Activated CD4-positive, alpha-beta T cell treated with anti-CD3 and anti-CD28 coated beads, Interleukin-2, amount 10 ng/mL, durations not matched to agents 24 days and 14 days (primary cell): ENCODE results near the gene LIMS1. TPM values are rescaled to one million over a fixed set of nuclear protein-coding genes. Genes with fewer than 3 reads are reported as not detected.

ENCODE experiments used
- DNase-seq: peaks from one replicate; pipeline ENCODE4 v3.0.0; 2022
- H3K27ac Mint-ChIP-seq: one replicate; pipeline ENCODE4 v1.8.0; 2022; ENCODE audit warnings: mild to moderate bottlenecking, mixed read lengths
- H3K27me3 Mint-ChIP-seq: one replicate; pipeline ENCODE4 v1.8.0; 2022; ENCODE audit warnings: mixed read lengths
- H3K36me3 Mint-ChIP-seq: one replicate; pipeline ENCODE4 v1.8.0; 2022; ENCODE audit warnings: low read depth, mild to moderate bottlenecking, mixed read lengths
- H3K4me1 Mint-ChIP-seq: one replicate; pipeline ENCODE4 v1.8.0; 2021; ENCODE audit warnings: mixed read lengths
- H3K4me3 Mint-ChIP-seq: one replicate; pipeline ENCODE4 v1.8.0; 2022; ENCODE audit warnings: mild to moderate bottlenecking, moderate library complexity, mixed read lengths
- H3K9me3 Mint-ChIP-seq: one replicate; pipeline ENCODE4 v1.8.0; 2021; ENCODE audit warnings: mixed read lengths
- intact Hi-C: fragments of 100-400 bp; cut with micrococcal nuclease; formaldehyde crosslinking; loops from one replicate; pipeline ENCODE4 v1.15.1; 2023
- total RNA-seq: library from RNA; stranded (reverse); gene quantifications from 2 replicates; pipeline ENCODE4 v1.2.3, GENCODE V29; 2022

Gene LIMS1
- total RNA-seq, 1 donor from 2014 or later, result 63.1 TPM

DNA sequence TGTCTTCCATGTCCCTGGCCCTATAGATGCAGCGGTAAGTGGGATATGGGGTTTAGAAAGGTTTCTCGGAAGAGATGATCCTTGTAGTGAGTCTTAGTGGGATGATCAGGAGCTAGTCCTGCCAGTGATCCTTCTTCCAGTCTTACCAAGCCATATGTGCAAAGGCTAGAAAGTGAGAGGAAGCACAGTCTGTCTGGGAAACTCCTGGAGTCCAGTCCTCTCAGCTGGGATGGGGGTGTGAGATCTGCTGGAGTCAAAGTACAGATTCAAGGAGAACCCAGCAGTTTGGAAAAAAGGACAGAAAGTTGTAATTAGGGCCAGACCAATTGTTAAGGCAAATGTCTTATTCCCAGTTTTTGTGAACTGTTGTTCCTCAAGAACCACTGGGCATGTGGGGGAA is 83.3 kb downstream of the LIMS1 start:
- Mint-ChIP-seq H3K9me3 (no peaks in the 10 kb centered on the region), H3K4me3 (peak overlapping the region; percentile 33), H3K27me3 (no peaks in the 10 kb centered on the region), H3K36me3 (peaks cover 5% of the 10 kb centered on the region), H3K27ac (peak overlapping the region; percentile 97), H3K4me1 (peaks cover 80% of the 10 kb centered on the region)
- DNase-seq, result no peak
- intact Hi-C loops, result loop anchor here (5.0 kb wide), 1 partner anchor 170 kb away; the partner anchor contains the start of gene CCDC138

DNA sequence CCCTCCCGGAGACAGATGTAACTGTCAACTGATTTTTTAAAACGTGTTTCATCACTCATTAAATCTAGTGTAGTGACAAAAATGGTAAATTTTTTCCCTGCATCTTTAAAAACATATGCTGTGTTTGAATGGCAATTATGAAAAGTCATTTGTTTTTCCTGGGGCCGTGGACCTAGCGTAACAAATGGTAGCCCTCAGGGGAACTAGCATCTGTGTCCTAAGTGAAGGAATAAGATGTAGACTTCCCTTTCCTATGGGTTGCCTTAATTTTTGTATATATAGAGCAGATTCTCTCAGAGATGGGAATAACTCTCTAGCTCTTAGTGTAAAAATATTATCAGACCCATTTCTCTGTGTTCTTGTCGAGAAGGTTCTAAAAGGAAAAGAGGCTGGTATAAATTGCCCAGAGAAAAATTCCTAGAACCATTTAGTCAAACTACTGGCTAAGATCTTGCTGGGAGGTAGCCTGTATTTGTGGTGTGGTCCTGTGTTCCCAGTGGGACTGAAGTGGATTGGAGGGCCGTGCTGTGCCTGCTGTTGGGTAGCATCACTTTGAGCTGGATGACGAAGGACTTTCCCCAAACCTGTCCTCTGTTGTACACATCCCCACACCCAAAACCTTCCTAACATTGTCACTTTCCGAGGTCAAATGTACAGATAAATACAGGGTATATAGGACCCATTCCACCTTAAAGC is 85.8 kb downstream of the LIMS1 start:
- Mint-ChIP-seq H3K4me3 (peak overlapping the region; percentile 88), H3K27me3 (no peaks in the 10 kb centered on the region), H3K9me3 (no peaks in the 10 kb centered on the region), H3K36me3 (peaks cover 3% of the 10 kb centered on the region), H3K27ac (peak overlapping the region; percentile 97), H3K4me1 (peaks cover 72% of the 10 kb centered on the region)
- DNase-seq, result no peak
- intact Hi-C loops, result loop anchor here (5.0 to 10.0 kb wide), 2 partner anchors 167 to 595 kb away; partner anchors contain the start of gene CCDC138

DNA sequence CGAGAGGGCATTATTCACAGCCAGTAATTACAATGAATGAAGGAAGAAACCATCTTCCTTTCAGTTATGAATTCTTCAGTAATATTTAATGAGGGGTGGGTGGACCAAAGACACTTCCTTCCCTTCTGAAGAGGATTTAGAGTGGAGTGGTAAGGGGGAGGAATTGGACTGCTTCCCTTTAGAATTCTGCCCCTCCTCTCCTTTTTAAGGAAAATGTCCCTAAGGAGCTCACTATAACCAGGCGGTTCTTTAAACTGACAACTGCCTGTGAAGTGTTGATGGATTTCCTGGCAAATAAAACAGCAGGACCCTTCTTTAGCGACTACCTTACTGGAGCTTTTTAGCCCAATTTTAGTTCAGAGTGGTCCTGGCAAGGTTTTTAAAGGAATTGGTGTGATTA is 86.4 kb downstream of the LIMS1 start:
- Mint-ChIP-seq H3K27me3 (no peaks in the 10 kb centered on the region), H3K4me3 (peak overlapping the region; percentile 88), H3K36me3 (peaks cover 5% of the 10 kb centered on the region), H3K27ac (peak overlapping the region; percentile 97), H3K4me1 (peaks cover 73% of the 10 kb centered on the region), H3K9me3 (no peaks in the 10 kb centered on the region)
- intact Hi-C loops, result loop anchor here (1.0 to 10.0 kb wide), 3 partner anchors 8 to 594 kb away; no protein-coding TSS in a partner anchor
- DNase-seq, result no peak

DNA sequence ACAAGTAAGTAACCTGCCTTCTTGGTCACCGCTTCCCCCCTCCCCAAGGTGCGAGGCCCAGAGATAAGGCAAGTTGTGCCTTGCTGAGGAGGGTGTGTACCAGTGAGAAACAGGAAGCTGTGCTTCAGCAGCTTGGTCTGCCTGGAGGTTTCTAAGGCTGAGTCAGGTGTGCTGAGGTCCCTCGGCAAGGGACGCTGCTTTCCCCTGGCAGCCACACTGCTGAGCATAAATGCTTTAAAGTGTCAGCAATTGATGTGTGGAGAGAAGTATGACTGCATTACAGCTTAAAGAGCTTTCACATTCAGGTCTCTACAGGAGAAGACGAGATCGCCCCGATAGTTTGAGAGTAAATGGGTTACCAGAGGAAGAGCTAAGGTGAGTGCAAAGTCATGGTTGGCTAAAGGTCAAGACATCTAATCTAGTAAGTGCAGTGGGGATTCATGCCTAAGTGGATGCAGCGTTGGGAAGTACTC is 86.9 kb downstream of the LIMS1 start:
- H3K36me3 Mint-ChIP-seq, result peaks cover 5% of the 10 kb centered on the region
- peak overlapping the region; percentile 97 for H3K27ac Mint-ChIP-seq
- intact Hi-C loops, result loop anchor here (1.0 to 10.0 kb wide), 3 partner anchors 8 to 594 kb away; no protein-coding TSS in a partner anchor
- H3K4me1 Mint-ChIP-seq, result peaks cover 68% of the 10 kb centered on the region
- no peaks in the 10 kb centered on the region for H3K27me3 Mint-ChIP-seq
- H3K9me3 Mint-ChIP-seq, result no peaks in the 10 kb centered on the region
- peak overlapping the region; percentile 88 for H3K4me3 Mint-ChIP-seq
- DNase-seq, result peak; percentile 93

DNA sequence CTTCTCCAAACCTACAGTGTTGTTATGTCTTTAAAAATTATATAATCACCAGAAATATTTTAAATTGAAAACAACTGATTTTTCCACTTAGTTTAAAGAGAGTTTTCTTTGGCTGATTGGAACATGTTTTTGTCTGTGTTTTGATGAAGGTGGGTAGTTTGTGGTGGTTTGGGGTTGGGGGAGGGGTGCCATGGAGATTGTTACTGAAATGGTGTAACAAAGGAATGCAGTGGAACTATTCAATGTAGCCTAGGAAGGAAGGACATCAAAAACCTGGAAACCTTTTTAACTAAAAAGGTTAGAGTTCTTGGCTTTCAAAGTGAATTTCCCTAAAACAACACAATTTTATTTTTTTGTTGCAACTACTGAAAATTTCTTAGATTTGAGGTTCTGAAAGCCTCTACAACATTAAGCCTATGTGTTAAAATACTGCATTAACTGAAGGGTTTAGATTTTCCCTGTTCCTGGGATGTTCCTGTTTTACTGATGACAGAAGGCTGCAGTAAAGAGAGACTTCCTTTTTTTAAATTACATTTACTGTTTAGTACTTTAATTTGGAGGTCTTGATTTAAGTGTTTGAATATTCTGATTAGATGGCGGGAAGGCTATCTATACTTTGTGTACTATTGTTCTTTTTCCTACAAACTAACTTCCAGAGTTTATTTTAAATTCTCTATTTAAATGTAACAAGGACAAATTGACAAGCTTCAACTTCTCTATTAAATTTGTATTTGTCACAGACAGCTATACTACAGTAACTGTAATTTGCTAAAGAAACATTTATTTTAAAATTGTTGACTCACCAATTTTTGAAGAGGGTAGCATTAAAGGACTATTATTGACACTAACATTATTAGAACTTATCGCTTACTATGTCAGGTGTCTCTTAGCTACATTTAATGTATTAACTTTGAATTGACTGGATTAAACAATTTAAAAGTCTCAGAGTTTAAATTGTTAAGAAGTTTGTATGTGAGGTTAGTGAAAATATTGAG is 87.7 kb downstream of the LIMS1 start:
- Mint-ChIP-seq H3K4me1 (peaks cover 65% of the 10 kb centered on the region), H3K27me3 (no peaks in the 10 kb centered on the region), H3K27ac (peak overlapping the region; percentile 97), H3K4me3 (peak overlapping the region; percentile 88), H3K36me3 (peaks cover 5% of the 10 kb centered on the region), H3K9me3 (no peaks in the 10 kb centered on the region)
- DNase-seq, result peak; percentile 75
- intact Hi-C loops, result loop anchor here (1.0 to 10.0 kb wide), 3 partner anchors 7 to 593 kb away; no protein-coding TSS in a partner anchor

DNA sequence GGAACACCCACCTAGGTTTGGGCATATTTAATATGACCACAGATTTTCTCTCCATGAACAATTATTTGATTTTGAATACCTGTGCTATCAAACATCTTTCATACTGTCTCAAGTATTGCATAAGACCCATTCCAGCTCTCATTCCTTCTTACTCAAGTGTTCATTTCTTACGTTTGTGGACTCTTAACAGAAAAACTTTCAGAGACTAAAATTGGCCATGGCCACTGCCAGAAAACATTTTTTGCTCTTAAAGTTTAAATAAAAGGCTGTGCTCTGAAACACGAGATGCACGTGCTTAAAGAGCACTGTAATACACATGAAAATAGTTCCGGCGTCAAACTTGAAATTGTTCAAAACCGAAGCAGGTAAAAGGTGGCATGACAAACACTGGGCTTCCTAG is 89.3 kb downstream of the LIMS1 start:
- intact Hi-C loops, result loop anchor here (10.0 kb wide), 1 partner anchor 591 kb away; no protein-coding TSS in a partner anchor

DNA sequence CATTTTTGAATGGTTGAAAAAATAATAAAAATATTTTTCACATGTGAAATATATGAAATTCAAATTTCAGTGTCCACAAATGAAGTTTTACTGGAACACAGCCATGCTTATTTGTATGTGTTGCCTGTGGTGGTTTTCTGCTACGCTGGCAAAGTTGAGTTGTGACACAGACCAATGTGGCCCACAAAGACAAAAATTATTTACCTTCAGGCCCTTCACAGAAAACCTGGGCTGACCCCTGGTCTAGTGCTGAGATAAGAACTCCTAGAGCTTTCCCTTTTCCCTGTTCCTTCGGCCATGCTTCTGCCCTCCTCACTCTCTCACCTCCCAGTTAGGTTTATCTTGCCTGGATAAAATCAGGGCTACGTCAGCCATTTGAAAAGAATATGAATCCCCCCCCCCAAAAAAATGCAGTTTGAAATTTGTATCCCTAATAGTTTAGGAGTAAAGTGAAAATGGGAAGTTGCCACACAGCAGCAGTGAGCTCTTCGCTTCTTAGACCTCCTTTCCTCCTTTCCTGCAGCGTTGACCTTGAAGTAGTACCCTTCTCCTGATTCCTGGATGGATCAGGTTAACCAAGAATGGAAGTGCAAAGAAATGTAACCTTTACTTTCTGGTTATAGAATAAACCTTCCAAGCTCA is 91.0 kb downstream of the LIMS1 start:
- no peak overlapping the region for H3K27ac Mint-ChIP-seq
- H3K27me3 Mint-ChIP-seq, result no peaks in the 10 kb centered on the region
- intact Hi-C loops, result loop anchor here (10.0 kb wide), 1 partner anchor 589 kb away; no protein-coding TSS in a partner anchor
- no peak for DNase-seq
- peak overlapping the region; percentile 26 for H3K4me3 Mint-ChIP-seq
- peaks cover 16% of the 10 kb centered on the region for H3K36me3 Mint-ChIP-seq
- peaks cover 58% of the 10 kb centered on the region for H3K4me1 Mint-ChIP-seq
- no peaks in the 10 kb centered on the region for H3K9me3 Mint-ChIP-seq

More for the DNA sequence above, 89.3 kb downstream of the LIMS1 start:
- no peaks in the 10 kb centered on the region for H3K9me3 Mint-ChIP-seq
- peaks cover 59% of the 10 kb centered on the region for H3K4me1 Mint-ChIP-seq
- H3K27me3 Mint-ChIP-seq, result no peaks in the 10 kb centered on the region
- DNase-seq, result no peak
- H3K36me3 Mint-ChIP-seq, result peaks cover 10% of the 10 kb centered on the region
- peak overlapping the region; percentile 72 for H3K4me3 Mint-ChIP-seq
- peak overlapping the region; percentile 63 for H3K27ac Mint-ChIP-seq

DNA sequence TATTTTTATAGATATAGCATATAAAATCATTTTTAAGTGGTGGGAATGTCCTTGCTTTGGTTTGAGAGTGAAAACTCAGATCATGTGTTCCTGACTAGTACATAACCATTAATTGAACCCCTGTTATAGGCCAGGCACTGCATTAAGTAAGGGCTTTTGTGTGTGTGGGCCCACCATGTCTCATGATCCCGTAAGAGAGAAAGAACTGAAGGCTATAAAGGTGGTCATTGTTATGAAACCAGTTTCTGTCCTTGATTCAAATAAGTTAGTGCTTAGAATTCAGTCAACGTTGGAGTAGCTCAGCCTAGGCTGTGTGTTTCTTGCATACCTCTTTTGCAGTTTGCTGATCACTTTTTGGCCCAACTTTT is 91.5 kb downstream of the LIMS1 start:
- no peak overlapping the region for H3K4me3 Mint-ChIP-seq

DNA sequence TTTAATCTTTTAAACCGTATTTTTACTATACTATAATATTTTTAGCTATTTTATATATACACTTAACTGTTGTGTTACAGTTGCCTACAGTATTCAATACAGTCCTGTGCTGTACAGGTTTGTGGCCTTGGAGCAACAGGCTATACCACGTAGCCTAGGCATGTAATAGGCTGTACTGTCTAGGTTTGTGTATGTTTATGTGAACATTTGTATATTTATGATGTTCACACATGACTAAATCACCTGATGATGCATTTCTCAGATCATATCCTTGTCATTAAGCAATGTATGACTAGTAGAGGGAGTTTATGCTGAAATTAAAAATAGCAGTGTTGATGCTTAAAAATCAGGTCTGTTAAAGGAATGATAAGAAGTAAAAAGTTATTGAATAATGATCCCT is 92.7 kb downstream of the LIMS1 start:
- intact Hi-C loops, result loop anchor here (10.0 kb wide), 1 partner anchor 588 kb away; no protein-coding TSS in a partner anchor
- H3K27me3 Mint-ChIP-seq, result no peaks in the 10 kb centered on the region
- H3K36me3 Mint-ChIP-seq, result peaks cover 23% of the 10 kb centered on the region
- H3K9me3 Mint-ChIP-seq, result peaks cover 3% of the 10 kb centered on the region
- H3K27ac Mint-ChIP-seq, result no peak overlapping the region
- no peak overlapping the region for H3K4me3 Mint-ChIP-seq
- peaks cover 60% of the 10 kb centered on the region for H3K4me1 Mint-ChIP-seq
- DNase-seq, result no peak

More for the DNA sequence above, 91.5 kb downstream of the LIMS1 start:
- H3K36me3 Mint-ChIP-seq, result peaks cover 18% of the 10 kb centered on the region
- no peak for DNase-seq
- no peaks in the 10 kb centered on the region for H3K27me3 Mint-ChIP-seq
- no peak overlapping the region for H3K27ac Mint-ChIP-seq
- intact Hi-C loops, result loop anchor here (10.0 kb wide), 1 partner anchor 589 kb away; no protein-coding TSS in a partner anchor
- H3K4me1 Mint-ChIP-seq, result peaks cover 59% of the 10 kb centered on the region
- no peaks in the 10 kb centered on the region for H3K9me3 Mint-ChIP-seq

DNA sequence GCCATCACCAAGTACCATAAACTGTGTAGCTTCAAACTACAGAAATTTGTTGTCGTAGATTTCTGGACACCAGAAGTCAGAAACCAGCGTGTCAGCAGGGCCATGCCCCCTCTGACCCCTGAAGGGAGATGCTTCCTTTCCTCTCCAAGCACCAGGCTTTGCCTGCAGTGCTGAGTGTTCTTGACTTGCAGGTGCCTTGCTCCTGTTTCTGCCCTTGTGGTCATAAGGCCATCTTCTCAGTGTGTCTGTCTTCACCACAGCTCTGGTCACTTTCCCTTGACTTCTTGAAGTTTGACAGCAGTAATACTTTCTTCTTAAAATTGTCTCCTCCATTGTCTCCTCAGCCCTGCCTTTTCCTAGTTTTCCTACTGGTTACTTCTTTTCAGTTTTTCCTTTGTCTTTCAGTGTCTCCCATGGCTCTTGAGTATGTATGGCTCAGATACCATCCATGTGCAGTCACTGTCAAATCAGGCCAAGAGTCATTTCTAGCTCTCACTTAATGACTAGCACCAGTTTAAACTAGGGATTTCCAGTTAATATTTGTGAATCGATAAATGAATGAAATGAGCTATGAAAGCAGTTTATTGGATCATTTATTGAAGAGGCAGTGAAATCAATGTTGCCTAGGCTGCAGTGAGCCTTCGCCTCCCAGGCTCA is 93.8 kb downstream of the LIMS1 start:
- Mint-ChIP-seq H3K36me3 (peaks cover 27% of the 10 kb centered on the region), H3K27ac (peak overlapping the region; percentile 73), H3K9me3 (peaks cover 3% of the 10 kb centered on the region), H3K4me3 (peak overlapping the region; percentile 22), H3K4me1 (peaks cover 65% of the 10 kb centered on the region), H3K27me3 (no peaks in the 10 kb centered on the region)
- intact Hi-C loops, result loop anchor here (10.0 kb wide), 1 partner anchor 587 kb away; no protein-coding TSS in a partner anchor
- DNase-seq, result no peak

DNA sequence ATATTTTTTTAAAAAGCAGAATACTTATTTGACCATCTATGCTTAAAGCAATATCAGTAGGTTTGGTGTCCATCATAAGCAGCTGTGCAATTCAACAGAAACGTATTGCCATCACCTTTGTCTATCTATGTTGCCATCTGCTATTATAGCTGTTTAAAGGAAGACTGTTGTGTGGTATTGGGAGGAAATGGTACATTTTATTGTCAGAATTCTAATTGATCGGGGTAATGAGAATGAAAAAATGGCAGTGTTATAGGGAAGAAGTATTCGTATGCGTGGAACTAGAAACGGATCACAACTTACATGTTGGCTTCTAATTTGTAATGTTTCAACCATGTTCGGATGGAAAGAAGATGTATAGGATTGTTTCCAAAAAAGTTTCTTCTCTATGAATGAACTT is 94.7 kb downstream of the LIMS1 start:
- Mint-ChIP-seq H3K36me3 (peaks cover 27% of the 10 kb centered on the region), H3K4me1 (peaks cover 61% of the 10 kb centered on the region), H3K27me3 (no peaks in the 10 kb centered on the region), H3K9me3 (peaks cover 3% of the 10 kb centered on the region), H3K4me3 (peak overlapping the region; percentile 55), H3K27ac (peak overlapping the region; percentile 84)
- no peak for DNase-seq
- intact Hi-C loops, result loop anchor here (1.0 to 10.0 kb wide), 2 partner anchors 8 to 586 kb away; no protein-coding TSS in a partner anchor

DNA sequence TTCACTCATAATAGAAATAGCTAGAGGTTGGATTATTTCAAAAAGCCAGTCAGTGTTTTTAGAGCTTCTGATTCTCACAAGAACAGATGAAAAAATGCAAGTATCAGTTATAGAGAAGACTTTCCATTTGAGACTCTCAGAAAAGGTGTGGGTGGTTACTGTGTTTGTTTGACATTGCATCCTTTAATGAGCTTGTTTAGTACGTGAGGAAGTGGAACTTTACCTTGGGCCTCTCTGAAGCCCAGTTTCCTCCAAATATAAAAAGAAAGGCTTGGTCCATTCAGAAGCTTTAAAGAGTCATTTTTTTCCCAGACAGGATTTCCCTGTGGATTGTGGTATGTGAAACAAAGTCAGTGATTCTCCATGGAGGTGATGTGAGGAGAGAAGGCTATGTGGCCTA is 95.1 kb downstream of the LIMS1 start:
- peak overlapping the region; percentile 55 for H3K4me3 Mint-ChIP-seq
- intact Hi-C loops, result loop anchor here (1.0 to 10.0 kb wide), 2 partner anchors 8 to 585 kb away; no protein-coding TSS in a partner anchor
- peaks cover 3% of the 10 kb centered on the region for H3K9me3 Mint-ChIP-seq
- H3K27ac Mint-ChIP-seq, result peak overlapping the region; percentile 84
- H3K27me3 Mint-ChIP-seq, result no peaks in the 10 kb centered on the region
- H3K4me1 Mint-ChIP-seq, result peaks cover 61% of the 10 kb centered on the region
- H3K36me3 Mint-ChIP-seq, result peaks cover 27% of the 10 kb centered on the region
- DNase-seq, result no peak
